Vagina (tissue), 2 donors: ENCODE measurements around the gene CLUH. TPM values are rescaled to one million over a fixed set of nuclear protein-coding genes. Genes with fewer than 3 reads are reported as not detected.

Experiments
- DNase-seq, 2 donors: peaks; one replicate each; pipeline ENCODE4 v3.0.0-alpha.2; 2017; ENCODE audit errors: extremely low spot score in 2 of 2
- H3K27ac ChIP-seq: fragments of 200-600 bp; sonication (generic); one replicate; pipeline ENCODE4 v1.5.1; 2019
- H3K27me3 ChIP-seq: fragments of 200-600 bp; sonication (generic); one replicate; pipeline ENCODE4 v1.5.1; 2019
- H3K36me3 ChIP-seq, 2 donors: fragments of 200-600 bp; sonication (generic); one replicate each; pipeline ENCODE4 v1.5.1; 2017 to 2019
- H3K4me1 ChIP-seq: fragments of 200-600 bp; sonication (generic); one replicate; pipeline ENCODE4 v1.5.1; 2019
- H3K4me3 ChIP-seq, 2 donors: fragments of 200-600 bp; sonication (generic); 1 replicate in 1 of 2; 2 replicates in 1 of 2; pipeline ENCODE4 v1.5.1; 2016 to 2019
- H3K9me3 ChIP-seq: fragments of 200-600 bp; sonication (generic); one replicate; pipeline ENCODE4 v1.5.1; 2019
- CTCF ChIP-seq, 3 experiments: fragments of 450-650 bp in 2 of 3; fragments of 200-600 bp in 1 of 3; sonication (generic) in 1 of 3; IDR thresholded peaks; one replicate each; pipeline ENCODE4 v1.5.1; 2017 to 2019; ENCODE audit warnings: antibody characterized with exemption in 3 of 3, mild to moderate bottlenecking in 2 of 3, moderate library complexity in 2 of 3
- POLR2A ChIP-seq, 2 donors: fragments of 450-650 bp; IDR thresholded peaks; one replicate each; pipeline ENCODE4 v1.6.1; 2017; ENCODE audit warnings: antibody characterized with exemption in 2 of 2, mild to moderate bottlenecking in 2 of 2, moderate library complexity in 2 of 2
- POLR2AphosphoS5 ChIP-seq, 2 donors: sonication (generic); formaldehyde crosslinking; IDR thresholded peaks; one replicate each; pipeline ENCODE4 v1.9.0; 2017; ENCODE audit warnings: antibody characterized with exemption in 2 of 2, mild to moderate bottlenecking in 2 of 2, low read depth in 1 of 2; ENCODE audit not compliant: insufficient read depth in 1 of 2
- intact Hi-C: fragments of 100-400 bp; cut with DNase I; formaldehyde crosslinking; loops from one replicate; pipeline ENCODE4 v1.15.1; 2023
- total RNA-seq: library from RNA; depleted of rRNA; stranded (reverse); fragments of >200 nt; gene quantifications from one replicate; pipeline ENCODE4 v1.2.3, GENCODE V29; 2016

The CLUH gene
- total RNA-seq, 1 donor from 2014 or later: 52.3 TPM

GRCh38 chr17:2724784-2725164, 13.2 kb upstream of the CLUH start:
- Histone ChIP-seq H3K4me1 (peaks cover 6% of the 10 kb centered on the region), H3K4me3 (peak overlapping the region; percentile 43 to 55), H3K36me3 (no peaks in the 10 kb centered on the region), H3K9me3 (no peaks in the 10 kb centered on the region), H3K27ac (no peak overlapping the region), H3K27me3 (no peaks in the 10 kb centered on the region)
- DNase-seq: no peak
- TF ChIP-seq POLR2AphosphoS5 (IDR thresholded peaks at IDR 0.05; ENCODE audit: insufficient read depth in 1 of 2, low read depth in 1 of 2) (no peak), POLR2A (IDR thresholded peaks at IDR 0.05) (no peak), CTCF (IDR thresholded peaks at IDR 0.05) (no peak)
- intact Hi-C loops: no loop called here

GRCh38 chr17:2723997-2724783, 12.6 kb upstream of the CLUH start:
- no peak for DNase-seq
- Histone ChIP-seq H3K9me3 (no peaks in the 10 kb centered on the region), H3K27ac (peak overlapping the region; percentile 46), H3K27me3 (no peaks in the 10 kb centered on the region), H3K4me1 (peaks cover 6% of the 10 kb centered on the region), H3K4me3 (peak overlapping the region; percentile 43 to 55), H3K36me3 (no peaks in the 10 kb centered on the region)
- TF ChIP-seq POLR2A (IDR thresholded peaks at IDR 0.05) (no peak), CTCF (IDR thresholded peaks at IDR 0.05) (no peak), POLR2AphosphoS5 (IDR thresholded peaks at IDR 0.05; ENCODE audit: insufficient read depth in 1 of 2, low read depth in 1 of 2) (no peak)
- intact Hi-C loops: no loop called here

- no peak for TF ChIP-seq POLR2AphosphoS5 (IDR thresholded peaks at IDR 0.05; ENCODE audit: insufficient read depth in 1 of 2, low read depth in 1 of 2)
- no peak for TF ChIP-seq POLR2A (IDR thresholded peaks at IDR 0.05)
- TF ChIP-seq CTCF (IDR thresholded peaks at IDR 0.05): no peak
- peak overlapping the region; percentile 46 for H3K27ac ChIP-seq
- peaks cover 6% of the 10 kb centered on the region for H3K4me1 ChIP-seq
- no peaks in the 10 kb centered on the region for H3K9me3 ChIP-seq
- H3K36me3 ChIP-seq: no peaks in the 10 kb centered on the region
- no peaks in the 10 kb centered on the region for H3K27me3 ChIP-seq
- intact Hi-C loops: no loop called here
- DNase-seq: no peak
- H3K4me3 ChIP-seq: peak overlapping the region; percentile 43 to 55
Measured at GRCh38 chr17:2723505-2723996, 12.0 kb upstream of the CLUH start.

- Histone ChIP-seq H3K27ac (no peak overlapping the region), H3K4me1 (peaks cover 6% of the 10 kb centered on the region), H3K9me3 (no peaks in the 10 kb centered on the region), H3K27me3 (no peaks in the 10 kb centered on the region), H3K4me3 (no peak overlapping the region), H3K36me3 (no peaks in the 10 kb centered on the region)
- no peak for DNase-seq
- intact Hi-C loops: no loop called here
- TF ChIP-seq POLR2A (IDR thresholded peaks at IDR 0.05) (no peak), CTCF (IDR thresholded peaks at IDR 0.05) (no peak)
Measured at GRCh38 chr17:2722611-2723010, 11.0 kb upstream of the CLUH start.

GRCh38 chr17:2721603-2722002, 10.0 kb upstream of the CLUH start:
- Histone ChIP-seq H3K9me3 (no peaks in the 10 kb centered on the region), H3K36me3 (no peaks in the 10 kb centered on the region), H3K4me3 (no peak overlapping the region), H3K27me3 (no peaks in the 10 kb centered on the region), H3K4me1 (peaks cover 6% of the 10 kb centered on the region), H3K27ac (no peak overlapping the region)
- intact Hi-C loops: no loop called here
- DNase-seq: no peak
- TF ChIP-seq POLR2A (IDR thresholded peaks at IDR 0.05) (no peak), CTCF (IDR thresholded peaks at IDR 0.05) (no peak), POLR2AphosphoS5 (IDR thresholded peaks at IDR 0.05; ENCODE audit: insufficient read depth in 1 of 2, low read depth in 1 of 2) (no peak)
